AG10803 (cell line): Measurements from ENCODE around the gene TCFL5.

ENCODE experiments used
- DNase-seq: peaks from one replicate; pipeline ENCODE4 v3.0.0; 2010; ENCODE audit warnings: low read depth
- H3K4me3 ChIP-seq: 2 replicates; pipeline ENCODE4 v1.5.1; 2011; ENCODE audit warnings: mild to moderate bottlenecking, low read length, control low read depth
- TF ChIP-seq, protein P1 (sequence below): conservative IDR thresholded peaks from 2 replicates; pipeline ENCODE4 v1.5.1; 2011; ENCODE audit warnings: mild to moderate bottlenecking, low read length, control low read depth, inconsistent platforms

TCFL5 gene

DNA sequence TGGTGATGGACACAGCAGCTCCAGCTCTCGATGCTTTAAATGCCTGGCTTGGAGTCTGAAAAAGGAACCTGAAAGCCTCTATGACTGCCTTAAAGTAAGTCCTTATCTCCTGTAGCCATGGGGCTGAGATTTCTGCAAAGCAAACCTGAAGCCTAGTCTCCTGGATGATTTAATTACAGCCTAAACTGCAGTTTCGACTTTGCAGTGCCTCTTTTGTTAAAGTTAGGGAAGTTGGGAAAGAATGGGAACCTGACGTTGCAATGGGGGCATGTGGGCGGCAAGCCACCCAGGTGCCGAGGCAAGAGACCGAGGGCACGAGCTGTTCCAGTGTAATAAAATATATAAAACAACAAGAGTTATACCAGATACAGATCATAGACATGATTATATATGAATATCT is 11.7 kb upstream of the TCFL5 start:
- no peak for DNase-seq
- TF ChIP-seq, protein P1, sequence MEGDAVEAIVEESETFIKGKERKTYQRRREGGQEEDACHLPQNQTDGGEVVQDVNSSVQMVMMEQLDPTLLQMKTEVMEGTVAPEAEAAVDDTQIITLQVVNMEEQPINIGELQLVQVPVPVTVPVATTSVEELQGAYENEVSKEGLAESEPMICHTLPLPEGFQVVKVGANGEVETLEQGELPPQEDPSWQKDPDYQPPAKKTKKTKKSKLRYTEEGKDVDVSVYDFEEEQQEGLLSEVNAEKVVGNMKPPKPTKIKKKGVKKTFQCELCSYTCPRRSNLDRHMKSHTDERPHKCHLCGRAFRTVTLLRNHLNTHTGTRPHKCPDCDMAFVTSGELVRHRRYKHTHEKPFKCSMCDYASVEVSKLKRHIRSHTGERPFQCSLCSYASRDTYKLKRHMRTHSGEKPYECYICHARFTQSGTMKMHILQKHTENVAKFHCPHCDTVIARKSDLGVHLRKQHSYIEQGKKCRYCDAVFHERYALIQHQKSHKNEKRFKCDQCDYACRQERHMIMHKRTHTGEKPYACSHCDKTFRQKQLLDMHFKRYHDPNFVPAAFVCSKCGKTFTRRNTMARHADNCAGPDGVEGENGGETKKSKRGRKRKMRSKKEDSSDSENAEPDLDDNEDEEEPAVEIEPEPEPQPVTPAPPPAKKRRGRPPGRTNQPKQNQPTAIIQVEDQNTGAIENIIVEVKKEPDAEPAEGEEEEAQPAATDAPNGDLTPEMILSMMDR, result no peak
- H3K4me3 ChIP-seq, result no peak overlapping the region

DNA sequence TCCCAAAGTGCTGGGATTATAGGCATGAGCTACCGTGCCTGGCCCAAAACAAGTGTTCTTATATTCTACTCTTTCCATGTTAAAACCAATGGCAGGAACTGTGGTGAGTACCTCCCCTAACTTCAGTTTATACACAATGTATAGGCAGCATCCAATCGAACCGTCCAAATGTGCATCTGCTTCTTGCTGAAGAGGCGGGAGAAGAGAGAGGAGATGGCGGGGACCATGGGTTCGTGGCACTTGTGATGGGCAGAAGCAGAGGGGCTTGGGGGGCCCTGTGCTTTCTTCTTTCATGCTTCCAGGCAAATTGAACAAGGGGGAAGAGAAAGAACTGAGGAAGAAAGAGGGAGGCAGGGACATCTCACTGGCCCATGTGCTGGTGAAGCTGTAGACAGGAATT is 11.2 kb upstream of the TCFL5 start:
- no peak overlapping the region for H3K4me3 ChIP-seq
- no peak for DNase-seq
- TF ChIP-seq, protein P1, result no peak

DNA sequence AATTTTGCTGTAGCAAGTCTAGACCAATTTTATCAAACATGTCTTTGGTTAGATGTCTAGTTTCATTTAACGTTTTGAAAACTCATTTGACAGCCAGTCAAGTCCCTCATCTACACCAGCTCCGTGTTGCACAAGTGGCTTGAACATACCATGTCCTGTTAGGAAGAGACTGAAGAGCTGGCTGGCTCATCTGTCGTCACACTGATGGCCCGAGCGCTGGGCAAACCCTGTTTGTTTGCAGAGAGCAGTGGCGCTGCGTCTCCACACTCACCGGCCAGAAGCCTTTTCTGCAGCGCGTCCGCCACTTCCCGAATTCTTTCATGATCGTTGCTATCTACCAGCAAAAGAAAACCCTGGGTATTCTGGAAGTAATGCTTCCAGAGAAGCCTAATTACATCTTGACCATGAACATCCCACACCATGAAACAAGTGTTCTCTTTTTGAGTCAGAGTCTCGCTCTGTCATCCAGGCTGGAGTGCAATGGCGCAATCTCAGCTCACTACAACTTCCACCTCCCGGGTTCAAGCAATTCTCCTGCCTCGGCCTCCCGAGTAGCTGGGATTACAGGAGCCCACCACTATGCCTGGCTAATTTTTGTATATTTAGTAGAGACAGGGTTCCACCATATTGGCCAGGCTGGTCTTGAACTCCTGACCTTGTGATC is 10.7 kb upstream of the TCFL5 start:
- DNase-seq, result no peak
- no peak overlapping the region for H3K4me3 ChIP-seq
- TF ChIP-seq, protein P1, result no peak

DNA sequence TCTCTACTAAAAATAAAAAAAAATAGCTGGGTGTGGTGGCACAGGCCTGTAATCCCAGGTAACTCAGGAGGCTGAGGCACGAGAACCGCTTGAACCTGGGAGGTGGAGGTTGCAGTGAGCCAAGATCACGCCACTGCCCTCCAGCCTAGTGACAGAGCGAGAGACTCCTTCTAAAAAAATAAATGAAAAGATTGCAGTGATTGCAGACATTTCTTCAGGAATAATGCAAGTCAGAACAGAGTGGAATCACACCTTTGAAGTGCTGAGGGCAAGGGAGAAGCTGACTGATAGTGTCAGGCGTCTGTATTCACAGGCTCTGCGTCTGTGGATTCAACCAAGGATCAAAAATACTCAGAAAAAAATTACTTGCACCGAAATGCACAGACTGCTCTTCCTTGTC is 2.6 kb upstream of the TCFL5 start:
- no peak overlapping the region for H3K4me3 ChIP-seq
- TF ChIP-seq, protein P1, result no peak
- DNase-seq, result no peak

DNA sequence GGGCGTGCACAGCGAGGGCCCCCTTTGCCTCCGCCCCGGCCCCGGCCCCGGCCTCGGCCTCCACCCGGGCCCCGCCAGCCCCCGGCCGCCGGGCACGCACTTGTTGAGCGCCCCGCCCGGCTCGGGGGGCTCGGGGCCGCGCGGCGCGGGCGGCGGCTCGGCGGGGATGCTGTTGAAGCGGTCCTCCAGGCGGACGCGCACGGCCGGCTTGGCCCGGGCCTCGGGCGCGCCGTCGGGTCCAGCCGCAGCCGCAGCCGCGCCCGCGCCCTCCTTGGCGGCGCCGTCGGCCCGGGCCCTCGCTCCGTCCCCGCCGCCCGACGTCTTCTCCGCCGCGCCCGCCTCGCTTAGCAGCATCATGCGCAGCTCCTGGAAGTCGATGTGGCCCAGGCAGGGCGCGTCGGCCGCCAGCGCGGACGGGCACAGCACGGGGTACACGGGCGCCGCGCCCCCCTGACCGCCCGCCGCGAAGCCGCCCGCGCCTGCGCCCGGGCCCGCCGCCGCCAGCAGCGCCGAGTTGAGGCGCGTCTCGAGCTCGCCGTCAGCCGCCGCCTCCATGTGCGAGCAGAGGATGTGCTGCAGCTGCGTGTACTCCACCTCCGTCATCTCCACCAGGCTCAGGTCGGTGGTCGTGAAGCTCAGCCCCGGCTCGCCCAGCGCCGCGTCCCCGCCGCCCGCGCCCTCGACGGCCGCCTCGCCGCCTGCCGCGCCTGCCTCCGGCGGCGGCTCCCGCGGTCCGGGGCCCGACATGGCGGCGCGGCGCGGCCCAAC is 514 bp downstream of the TCFL5 start:
- peak; percentile 20 for DNase-seq
- TF ChIP-seq, protein P1, result no peak
- H3K4me3 ChIP-seq, result peak overlapping the region; percentile 67

DNA sequence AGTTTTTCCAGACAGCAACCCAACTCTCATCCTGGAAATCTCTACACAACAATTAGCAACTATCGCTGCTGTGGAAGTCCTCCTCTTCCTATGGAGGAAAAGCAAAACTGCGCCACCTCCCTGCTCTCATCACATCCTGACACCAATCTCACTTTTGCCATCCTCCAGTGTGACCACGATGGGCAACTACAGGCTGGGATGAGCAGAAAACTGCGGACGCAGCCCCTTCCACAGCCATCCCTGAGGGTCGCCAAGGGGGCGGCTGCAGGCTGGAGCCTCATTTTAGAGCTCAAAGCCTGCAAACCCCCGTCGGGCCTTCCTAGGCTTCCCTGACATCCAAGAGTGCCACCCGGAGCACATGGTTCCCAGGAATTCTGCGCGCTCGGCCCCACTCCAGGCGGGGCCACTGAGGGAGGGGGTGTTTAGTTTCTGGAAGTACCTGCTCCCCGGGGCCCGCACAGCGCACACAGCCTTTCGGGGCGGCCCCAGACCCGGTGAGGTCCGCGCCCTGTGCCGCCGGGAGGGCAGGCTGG is 1.2 kb downstream of the TCFL5 start:
- peak; percentile 40 for DNase-seq
- TF ChIP-seq, protein P1, result peak; percentile 33
- H3K4me3 ChIP-seq, result peak overlapping the region; percentile 57

DNA sequence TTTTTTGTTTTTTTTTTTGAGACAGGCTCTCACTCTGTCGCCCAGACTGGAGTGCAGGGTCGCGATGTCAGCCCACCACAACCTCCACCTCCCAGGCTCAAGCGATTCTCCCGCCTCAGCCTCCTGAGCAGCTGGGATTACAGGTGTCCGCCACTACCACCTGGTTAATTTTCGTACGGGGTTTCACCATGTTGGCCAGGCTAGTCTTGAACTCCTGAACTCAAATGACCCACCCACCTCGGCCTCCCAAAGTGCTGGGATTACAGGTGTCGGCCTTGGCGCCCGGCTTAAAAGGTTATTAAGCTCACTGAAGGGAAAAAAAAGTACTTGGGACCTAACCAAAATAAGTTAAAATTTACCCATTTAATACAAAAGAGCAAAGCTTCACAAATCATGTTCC is 1.9 kb downstream of the TCFL5 start:
- no peak for DNase-seq
- TF ChIP-seq, protein P1, result no peak
- H3K4me3 ChIP-seq, result peak overlapping the region; percentile 57
